ENCODE results near the gene PEX7. TPM values are rescaled to one million over a fixed set of nuclear protein-coding genes. Genes with fewer than 3 reads are reported as not detected.

Gene PEX7
- total and polyA plus RNA-seq, 2 experiments from 2014 or later: 11.8 to 13.5 TPM

DNA sequence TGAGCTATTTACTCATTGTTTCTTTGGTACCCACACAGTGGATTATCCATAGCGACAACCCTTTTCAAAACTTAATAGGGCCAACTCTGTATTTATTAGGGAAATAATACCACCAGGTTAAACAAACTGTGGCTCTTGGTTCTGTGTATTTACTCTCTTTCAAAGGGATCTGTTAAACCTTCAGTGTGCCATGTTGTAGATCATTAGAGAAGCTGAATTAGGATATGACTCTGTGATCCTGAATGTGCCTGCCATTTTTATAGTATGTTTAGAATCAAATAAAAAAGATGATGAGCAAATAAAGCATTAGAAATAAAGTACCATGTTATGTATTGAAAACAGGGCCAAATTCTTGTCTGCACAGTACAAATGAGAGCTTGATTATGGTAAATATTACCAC lies 74.7 kb downstream of the PEX7 start:
- Histone ChIP-seq H4K20me1 (replicated peaks; ENCODE audit: insufficient read depth) (peaks cover 5% of the 10 kb centered on the region; the same call in 1 of the 2 replicates), H3K36me3 (ENCODE audit: insufficient read depth) (peaks cover 5% of the 10 kb centered on the region; the same call in 1 of the 2 replicates), H3K79me2 (replicated peaks; ENCODE audit: insufficient read depth) (no peaks in the 10 kb centered on the region), H3K27me3 (ENCODE audit: insufficient read depth) (no peaks in the 10 kb centered on the region), H3K4me2 (no peak overlapping the region), H3K27ac (ENCODE audit: low read depth) (no peak overlapping the region), H3K4me1 (ENCODE audit: insufficient read depth) (no peaks in the 10 kb centered on the region), H2AFZ (no peak overlapping the region), H3K9me2 (ENCODE audit: insufficient read depth) (no peaks in the 10 kb centered on the region), H3F3A (replicated peaks; ENCODE audit: low read depth) (no peaks in the 10 kb centered on the region), H3K4me3 (no peak overlapping the region)
- no peak for TF ChIP-seq CREB1 (CRISPR knock-in tag; IDR thresholded peaks at IDR 0.05; ENCODE audit: low read depth)
- no peak for TF ChIP-seq REST (IDR thresholded peaks at IDR 0.05; ENCODE audit: unreplicated experiment)
- TF ChIP-seq ZNF331 (CRISPR knock-in tag; IDR thresholded peaks at IDR 0.05; ENCODE audit: low read depth): no peak
- TF ChIP-seq, protein P1, sequence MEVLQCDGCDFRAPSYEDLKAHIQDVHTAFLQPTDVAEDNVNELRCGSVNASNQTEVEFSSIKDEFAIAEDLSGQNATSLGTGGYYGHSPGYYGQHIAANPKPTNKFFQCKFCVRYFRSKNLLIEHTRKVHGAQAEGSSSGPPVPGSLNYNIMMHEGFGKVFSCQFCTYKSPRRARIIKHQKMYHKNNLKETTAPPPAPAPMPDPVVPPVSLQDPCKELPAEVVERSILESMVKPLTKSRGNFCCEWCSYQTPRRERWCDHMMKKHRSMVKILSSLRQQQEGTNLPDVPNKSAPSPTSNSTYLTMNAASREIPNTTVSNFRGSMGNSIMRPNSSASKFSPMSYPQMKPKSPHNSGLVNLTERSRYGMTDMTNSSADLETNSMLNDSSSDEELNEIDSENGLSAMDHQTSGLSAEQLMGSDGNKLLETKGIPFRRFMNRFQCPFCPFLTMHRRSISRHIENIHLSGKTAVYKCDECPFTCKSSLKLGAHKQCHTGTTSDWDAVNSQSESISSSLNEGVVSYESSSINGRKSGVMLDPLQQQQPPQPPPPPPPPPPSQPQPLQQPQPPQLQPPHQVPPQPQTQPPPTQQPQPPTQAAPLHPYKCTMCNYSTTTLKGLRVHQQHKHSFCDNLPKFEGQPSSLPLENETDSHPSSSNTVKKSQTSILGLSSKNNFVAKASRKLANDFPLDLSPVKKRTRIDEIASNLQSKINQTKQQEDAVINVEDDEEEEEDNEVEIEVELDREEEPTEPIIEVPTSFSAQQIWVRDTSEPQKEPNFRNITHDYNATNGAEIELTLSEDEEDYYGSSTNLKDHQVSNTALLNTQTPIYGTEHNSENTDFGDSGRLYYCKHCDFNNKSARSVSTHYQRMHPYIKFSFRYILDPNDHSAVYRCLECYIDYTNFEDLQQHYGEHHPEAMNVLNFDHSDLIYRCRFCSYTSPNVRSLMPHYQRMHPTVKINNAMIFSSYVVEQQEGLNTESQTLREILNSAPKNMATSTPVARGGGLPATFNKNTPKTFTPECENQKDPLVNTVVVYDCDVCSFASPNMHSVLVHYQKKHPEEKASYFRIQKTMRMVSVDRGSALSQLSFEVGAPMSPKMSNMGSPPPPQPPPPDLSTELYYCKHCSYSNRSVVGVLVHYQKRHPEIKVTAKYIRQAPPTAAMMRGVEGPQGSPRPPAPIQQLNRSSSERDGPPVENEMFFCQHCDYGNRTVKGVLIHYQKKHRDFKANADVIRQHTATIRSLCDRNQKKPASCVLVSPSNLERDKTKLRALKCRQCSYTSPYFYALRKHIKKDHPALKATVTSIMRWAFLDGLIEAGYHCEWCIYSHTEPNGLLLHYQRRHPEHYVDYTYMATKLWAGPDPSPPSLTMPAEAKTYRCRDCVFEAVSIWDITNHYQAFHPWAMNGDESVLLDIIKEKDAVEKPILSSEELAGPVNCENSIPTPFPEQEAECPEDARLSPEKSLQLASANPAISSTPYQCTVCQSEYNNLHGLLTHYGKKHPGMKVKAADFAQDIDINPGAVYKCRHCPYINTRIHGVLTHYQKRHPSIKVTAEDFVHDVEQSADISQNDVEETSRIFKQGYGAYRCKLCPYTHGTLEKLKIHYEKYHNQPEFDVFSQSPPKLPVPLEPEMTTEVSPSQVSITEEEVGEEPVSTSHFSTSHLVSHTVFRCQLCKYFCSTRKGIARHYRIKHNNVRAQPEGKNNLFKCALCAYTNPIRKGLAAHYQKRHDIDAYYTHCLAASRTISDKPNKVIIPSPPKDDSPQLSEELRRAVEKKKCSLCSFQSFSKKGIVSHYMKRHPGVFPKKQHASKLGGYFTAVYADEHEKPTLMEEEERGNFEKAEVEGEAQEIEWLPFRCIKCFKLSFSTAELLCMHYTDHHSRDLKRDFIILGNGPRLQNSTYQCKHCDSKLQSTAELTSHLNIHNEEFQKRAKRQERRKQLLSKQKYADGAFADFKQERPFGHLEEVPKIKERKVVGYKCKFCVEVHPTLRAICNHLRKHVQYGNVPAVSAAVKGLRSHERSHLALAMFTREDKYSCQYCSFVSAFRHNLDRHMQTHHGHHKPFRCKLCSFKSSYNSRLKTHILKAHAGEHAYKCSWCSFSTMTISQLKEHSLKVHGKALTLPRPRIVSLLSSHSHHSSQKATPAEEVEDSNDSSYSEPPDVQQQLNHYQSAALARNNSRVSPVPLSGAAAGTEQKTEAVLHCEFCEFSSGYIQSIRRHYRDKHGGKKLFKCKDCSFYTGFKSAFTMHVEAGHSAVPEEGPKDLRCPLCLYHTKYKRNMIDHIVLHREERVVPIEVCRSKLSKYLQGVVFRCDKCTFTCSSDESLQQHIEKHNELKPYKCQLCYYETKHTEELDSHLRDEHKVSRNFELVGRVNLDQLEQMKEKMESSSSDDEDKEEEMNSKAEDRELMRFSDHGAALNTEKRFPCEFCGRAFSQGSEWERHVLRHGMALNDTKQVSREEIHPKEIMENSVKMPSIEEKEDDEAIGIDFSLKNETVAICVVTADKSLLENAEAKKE (CRISPR knock-in tag; IDR thresholded peaks at IDR 0.05): no peak
- no peak for TF ChIP-seq JUNB (IDR thresholded peaks at IDR 0.05; ENCODE audit: unreplicated experiment)
- TF ChIP-seq EZH2phosphoT487 (IDR thresholded peaks at IDR 0.05; ENCODE audit: unreplicated experiment): no peak
- TF ChIP-seq, protein P2, sequence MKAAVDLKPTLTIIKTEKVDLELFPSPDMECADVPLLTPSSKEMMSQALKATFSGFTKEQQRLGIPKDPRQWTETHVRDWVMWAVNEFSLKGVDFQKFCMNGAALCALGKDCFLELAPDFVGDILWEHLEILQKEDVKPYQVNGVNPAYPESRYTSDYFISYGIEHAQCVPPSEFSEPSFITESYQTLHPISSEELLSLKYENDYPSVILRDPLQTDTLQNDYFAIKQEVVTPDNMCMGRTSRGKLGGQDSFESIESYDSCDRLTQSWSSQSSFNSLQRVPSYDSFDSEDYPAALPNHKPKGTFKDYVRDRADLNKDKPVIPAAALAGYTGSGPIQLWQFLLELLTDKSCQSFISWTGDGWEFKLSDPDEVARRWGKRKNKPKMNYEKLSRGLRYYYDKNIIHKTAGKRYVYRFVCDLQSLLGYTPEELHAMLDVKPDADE (IDR thresholded peaks at IDR 0.05): no peak
- TF ChIP-seq, protein P3, sequence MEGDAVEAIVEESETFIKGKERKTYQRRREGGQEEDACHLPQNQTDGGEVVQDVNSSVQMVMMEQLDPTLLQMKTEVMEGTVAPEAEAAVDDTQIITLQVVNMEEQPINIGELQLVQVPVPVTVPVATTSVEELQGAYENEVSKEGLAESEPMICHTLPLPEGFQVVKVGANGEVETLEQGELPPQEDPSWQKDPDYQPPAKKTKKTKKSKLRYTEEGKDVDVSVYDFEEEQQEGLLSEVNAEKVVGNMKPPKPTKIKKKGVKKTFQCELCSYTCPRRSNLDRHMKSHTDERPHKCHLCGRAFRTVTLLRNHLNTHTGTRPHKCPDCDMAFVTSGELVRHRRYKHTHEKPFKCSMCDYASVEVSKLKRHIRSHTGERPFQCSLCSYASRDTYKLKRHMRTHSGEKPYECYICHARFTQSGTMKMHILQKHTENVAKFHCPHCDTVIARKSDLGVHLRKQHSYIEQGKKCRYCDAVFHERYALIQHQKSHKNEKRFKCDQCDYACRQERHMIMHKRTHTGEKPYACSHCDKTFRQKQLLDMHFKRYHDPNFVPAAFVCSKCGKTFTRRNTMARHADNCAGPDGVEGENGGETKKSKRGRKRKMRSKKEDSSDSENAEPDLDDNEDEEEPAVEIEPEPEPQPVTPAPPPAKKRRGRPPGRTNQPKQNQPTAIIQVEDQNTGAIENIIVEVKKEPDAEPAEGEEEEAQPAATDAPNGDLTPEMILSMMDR (conservative IDR thresholded peaks at IDR 0.05; ENCODE audit: low read depth in 2 of 2): no peak
- TF ChIP-seq POLR2AphosphoS5 (IDR thresholded peaks at IDR 0.05; ENCODE audit: low read depth): no peak
- TF ChIP-seq ZNF114 (CRISPR knock-in tag; IDR thresholded peaks at IDR 0.05): no peak
- TF ChIP-seq EZH2 (IDR thresholded peaks at IDR 0.05; ENCODE audit: low read depth, unreplicated experiment): no peak
- no peak for TF ChIP-seq NANOG (IDR thresholded peaks at IDR 0.05; ENCODE audit: borderline replicate concordance)
- TF ChIP-seq STAT1 (IDR thresholded peaks at IDR 0.05; ENCODE audit: unreplicated experiment): no peak
- DNase-seq (ENCODE audit: low spot score) (no peak), ATAC-seq (no peak)
- H3K9me3 Mint-ChIP-seq: no peaks in the 10 kb centered on the region
- H3K4me1 Mint-ChIP-seq: no peaks in the 10 kb centered on the region
- no peak overlapping the region for H3K27ac Mint-ChIP-seq
- peaks cover 14% of the 10 kb centered on the region for H3K36me3 Mint-ChIP-seq (ENCODE audit: low read depth)
- H3K4me3 Mint-ChIP-seq: no peak overlapping the region
- peaks cover 3% of the 10 kb centered on the region for H3K27me3 Mint-ChIP-seq (ENCODE audit: insufficient read depth, low read depth, poor library complexity)
